AML-193 (cell line): ENCODE results near the gene MDH2.
"Not testable (repeated sequence)": the region's sequence is repeated elsewhere in the genome, so short reads cannot be mapped to it uniquely, and the experiment has no call there.

Source experiments
- DNase-seq, 2 experiments: peaks; one replicate each; lab custom pipeline; 2025; lab: John Stamatoyannopoulos, UW

MDH2 gene

DNA sequence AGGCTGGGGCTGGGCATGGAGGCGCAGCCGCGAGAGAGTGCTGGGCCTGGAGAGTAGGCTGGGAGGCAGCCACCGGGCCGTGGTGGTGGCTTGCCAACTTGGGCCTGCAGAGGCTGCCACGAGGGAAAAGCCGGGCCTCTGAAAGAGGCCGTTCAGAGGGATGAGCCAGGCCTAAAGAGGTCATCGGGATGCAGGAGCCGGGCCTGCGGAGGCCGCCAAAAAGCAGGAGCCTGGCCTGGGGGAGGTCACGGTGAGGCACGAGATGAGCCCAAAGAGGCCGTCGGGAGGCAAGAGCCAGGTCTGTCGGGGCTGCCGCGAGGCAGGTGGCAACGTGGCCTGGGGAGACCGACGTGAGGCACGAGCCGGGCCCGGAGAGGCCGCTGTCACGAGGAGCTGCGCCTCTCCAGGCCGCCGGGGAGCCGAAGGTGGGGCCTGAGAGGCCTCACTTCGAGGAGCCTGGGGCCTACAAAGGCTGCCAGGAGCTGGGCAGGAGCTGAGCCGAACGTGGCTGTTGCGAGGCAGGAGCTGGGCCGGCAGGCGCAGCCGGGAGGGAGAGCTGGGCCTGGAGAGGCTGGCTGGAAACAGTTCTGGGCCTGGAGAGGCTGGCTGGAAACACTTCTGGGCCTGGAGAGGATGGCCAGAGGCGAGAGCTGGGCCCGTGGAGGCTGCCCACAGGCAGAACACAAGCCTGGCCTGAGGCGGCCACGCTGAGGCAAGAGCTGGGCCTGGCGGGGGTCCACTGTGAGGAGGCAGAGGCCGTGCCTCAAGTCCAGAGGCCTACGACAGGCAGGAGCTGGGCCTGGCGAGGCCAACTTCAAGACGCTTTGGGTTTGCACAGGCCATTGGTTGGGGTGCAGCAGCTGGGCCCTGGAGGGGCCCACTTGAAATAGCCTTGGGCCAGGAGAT lies 24.6 kb downstream of the MDH2 start:
- DNase-seq = no peak

DNA sequence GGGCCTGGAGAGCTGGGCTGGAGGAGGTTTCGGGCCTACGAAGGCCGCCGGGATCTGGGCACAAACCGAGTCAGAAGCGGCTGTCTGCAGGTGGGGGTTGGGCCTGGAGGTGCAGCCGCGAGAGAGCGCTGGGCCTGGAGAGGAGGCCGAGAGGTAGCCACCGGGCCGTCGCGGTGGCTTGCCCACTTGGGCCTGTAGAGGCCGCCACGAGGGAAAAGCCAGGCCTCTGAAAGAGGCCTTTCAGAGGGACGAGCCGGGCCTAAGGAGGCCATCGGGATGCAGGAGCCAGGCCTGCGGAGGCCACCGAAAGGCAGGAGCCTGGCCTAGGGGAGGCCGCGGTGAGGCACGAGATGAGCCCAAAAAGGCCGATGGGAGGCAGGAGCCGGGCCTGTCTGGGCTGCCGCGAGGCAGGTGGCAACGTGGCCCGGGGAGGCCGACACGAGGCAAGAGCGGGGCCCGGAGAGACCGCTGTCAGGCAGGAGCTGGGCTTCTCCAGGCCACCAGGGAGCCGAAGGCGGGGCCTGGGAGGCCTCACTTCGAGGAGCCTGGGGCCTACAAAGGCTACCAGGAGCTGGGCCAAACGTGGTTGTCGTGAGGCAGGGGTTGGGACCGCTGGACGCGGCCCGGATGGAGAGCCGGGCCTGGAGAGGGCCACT lies 25.6 kb downstream of the MDH2 start:
- DNase-seq = no peak

DNA sequence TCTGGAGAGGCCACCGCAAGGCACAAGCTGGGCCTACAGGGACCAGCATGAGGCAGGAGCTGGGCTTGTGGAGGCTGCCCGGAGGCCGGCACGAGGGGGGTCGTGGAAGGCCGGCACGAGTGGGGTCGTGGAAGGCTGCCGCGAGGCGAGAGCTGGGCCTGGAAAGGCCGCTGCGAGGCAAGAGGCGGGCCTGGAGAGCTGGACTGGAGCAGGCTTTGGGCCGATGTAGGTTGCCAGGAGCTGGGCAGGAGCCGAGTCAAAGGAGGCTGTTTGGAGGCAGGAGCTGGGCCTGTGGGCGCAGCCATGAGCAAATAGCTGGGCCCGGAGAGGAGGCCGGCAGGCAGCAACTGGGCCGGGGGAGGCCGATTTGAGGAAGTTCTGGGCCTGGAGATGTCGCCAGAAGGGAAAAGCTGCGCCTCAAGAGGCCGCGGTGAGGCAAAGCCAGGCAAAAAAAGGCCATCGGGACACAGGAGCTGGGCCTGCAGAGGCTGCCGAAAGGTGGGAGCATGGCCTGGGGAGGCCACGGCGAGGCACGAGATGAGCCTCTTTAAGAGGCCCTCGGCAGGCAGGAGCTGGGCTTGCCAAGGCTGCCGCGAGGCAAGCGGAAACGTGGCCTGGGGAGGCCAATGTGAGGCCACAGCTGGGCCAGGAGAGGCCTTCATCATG lies 26.5 kb downstream of the MDH2 start:
- no peak for DNase-seq

DNA sequence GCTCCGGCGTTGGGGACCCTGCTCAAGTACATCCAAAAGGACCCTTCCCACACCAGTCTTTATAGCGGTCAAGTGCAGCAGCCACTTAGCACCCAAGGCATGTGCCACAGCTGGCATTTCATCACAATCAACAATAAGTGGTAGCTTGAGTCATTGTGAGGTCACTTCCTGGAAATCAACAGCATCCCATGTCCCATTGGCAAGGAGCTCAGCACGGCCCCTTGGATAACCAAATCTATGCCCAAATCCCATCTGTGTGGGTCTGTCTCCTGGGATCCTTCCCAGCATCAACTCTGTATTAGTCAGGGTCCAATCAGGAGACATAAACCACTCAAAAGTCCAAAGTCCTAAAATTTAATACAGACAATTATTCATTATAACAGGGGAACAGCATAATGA lies 27.1 kb downstream of the MDH2 start:
- no peak for DNase-seq

DNA sequence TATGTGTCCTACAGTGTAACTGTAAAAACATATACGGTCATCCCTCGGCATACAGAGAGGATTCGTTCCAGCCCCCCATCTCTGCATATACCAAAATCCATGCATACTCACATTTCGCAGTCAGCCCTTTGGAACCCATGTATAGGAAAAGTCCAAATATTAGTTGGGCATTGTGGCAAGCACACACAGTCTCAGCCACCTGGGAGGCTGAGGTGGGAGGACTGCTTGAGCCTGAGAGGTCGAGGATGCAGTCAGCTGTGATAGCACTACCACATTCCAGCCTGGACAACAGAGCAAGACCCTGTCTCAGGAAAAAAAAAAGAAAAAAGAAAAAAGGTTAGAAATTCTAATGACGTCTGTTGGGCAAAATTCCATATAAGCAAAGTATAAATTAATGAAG lies 29.1 kb downstream of the MDH2 start:
- DNase-seq = no peak

DNA sequence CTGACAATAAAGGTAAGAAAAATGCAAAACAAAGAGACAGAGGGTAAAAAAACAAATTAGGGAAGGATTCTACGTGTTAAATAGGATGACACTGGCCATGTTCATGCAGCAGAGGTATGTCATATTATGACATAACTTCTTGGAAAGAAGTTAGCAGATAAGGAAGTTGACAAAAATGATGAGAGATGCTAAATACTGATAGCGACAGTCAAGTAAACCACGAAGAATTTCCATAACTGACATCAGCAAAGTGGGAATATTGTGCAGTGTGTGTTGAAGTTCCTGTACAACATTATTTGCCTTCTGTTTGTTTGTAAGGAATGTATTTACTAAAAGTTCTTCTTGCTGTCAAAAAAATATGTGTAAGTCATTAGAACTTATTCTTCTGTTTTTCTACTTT lies 29.5 kb downstream of the MDH2 start:
- DNase-seq = no peak

DNA sequence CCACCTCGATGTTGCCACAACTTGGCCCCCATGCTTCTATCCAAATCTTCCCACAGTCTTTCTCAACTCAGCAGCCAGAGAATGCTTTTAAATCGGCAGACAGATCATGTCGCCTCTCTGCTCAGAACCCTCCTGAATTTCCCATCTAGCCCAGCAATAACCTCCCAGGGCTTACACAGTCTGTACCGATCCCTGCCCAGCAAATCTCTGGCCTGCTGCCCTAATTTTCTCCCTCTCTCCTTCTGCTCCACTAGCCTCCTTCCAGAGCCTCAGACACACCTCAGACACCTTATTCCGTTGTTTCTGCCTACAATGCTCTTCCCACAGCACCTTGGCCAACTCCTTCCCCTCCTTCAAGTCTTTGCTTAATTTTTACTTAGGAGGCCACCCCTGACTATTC lies 32.3 kb downstream of the MDH2 start:
- DNase-seq = no peak

DNA sequence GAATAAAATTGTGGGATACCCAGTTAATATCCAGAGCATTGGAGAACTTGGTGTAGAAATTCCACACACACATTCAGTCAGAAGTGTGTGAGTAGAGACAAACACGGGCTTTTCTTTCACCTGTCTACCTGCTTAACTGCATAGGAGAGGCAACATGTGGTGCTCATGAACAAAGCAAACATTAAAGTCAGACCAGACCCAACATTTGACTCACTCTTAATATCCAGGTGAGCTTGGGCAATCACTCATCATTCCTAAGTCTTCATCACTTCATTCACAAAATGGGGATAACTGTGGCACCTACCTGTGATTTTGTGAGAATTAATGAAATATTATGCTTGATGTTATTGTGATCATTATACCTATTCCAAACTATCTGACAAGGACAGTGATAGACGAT lies 36.2 kb downstream of the MDH2 start:
- not testable (repeated sequence) for DNase-seq

DNA sequence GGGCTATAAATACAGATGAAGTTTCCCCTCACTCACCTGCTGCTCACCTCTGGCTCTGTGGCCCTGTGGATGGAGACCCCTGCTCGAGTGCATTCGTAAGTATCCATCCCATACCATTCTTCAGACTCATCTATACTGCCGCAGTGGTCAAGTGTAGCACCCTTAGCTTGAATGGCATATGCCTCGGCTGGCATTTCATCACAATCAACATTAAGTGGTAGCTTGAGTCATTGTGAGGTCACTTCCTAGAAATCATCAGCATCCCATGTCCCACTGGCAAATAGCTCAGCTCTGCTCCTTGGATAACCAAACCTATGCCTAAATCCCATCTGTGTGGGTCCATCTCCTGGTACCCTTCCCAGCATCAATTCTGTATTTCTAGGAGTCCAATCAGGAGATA lies 38.2 kb downstream of the MDH2 start:
- no peak for DNase-seq

DNA sequence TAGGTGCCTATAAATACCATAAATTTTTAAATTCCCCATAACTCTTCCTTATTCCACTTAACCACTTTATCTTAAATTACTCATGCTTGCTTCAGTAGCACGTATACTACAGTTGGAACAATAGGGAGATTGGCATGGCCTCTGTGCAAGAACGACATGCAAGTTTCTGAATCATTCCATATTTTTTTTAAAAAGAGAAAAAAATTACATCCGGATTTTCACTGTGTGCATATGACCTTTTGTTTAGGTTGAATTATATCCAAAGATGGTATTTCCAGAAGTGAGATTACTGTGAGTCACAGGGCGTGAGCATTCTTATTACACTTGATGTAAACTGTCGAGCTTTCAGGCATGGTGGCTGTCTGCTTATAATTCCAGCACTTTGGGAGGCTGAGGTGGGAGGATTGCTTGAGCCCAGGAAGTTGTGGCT lies 39.5 kb downstream of the MDH2 start:
- DNase-seq = not testable (repeated sequence)

DNA sequence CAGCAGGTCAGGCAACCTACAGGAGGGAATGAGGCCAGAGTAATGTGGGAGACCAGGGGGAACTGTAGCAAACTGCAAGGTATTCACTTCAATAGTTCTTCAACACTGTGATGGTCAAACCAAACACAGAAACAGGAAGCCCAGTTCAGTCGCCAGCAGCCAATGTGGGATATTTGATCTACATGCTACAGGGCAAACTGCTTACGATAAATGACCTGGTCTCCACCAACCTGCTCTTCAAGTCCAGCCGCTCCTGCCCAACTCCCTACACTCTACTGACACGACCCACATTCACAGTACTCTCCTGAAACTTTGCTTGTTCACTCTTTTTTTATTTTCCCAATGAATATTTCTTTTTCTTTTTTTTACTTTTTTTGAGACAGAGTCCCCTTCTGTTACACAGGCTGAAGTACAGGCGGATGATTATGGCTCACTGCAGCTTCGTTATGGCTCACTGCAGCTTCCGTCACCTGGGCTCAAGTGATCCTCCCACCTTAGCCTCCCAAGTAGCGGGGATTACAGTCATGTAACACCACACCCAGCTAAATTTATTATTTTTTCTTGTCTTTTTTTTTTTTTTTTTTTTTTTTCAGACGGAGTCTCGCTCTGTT lies 42.1 kb downstream of the MDH2 start:
- DNase-seq = no peak

DNA sequence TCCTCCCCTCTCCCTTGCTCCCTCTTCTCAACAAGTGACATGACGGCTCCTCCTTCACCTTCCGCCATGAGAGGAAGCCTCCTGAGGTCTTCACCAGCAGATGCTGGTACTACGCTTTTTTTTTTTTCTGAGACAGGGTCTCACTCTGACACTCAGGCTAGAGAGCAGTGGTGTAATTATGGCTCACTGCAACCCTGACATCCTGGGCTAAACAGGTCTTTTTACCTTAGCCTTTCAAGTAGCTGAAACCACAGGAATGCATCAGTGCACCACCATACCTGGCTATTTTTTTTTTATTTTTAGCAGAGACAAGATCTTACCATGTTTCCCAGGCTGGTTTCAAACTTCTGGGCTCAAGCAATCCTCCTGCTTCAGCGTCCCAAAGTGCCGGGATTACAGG lies 43.6 kb downstream of the MDH2 start:
- no peak for DNase-seq

DNA sequence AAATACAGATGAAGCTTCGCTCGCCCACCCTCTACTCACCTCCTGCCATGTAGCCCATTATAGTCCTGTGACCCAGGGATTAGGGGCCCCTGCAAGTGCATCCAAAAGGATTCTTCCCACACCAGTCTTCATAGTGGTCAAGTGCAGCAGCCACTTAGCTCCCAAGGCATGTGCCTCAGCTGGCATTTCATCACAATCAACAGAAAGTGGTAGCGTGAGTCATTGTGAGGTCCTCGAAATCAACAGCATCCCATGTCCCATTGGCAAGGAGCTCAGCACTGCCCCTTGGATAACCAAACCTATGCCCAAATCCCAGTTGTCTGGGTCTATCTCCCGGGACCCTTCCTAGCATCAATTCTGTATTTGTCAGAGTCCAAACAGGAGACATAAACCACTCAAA lies 45.6 kb downstream of the MDH2 start:
- DNase-seq = not testable (repeated sequence)

DNA sequence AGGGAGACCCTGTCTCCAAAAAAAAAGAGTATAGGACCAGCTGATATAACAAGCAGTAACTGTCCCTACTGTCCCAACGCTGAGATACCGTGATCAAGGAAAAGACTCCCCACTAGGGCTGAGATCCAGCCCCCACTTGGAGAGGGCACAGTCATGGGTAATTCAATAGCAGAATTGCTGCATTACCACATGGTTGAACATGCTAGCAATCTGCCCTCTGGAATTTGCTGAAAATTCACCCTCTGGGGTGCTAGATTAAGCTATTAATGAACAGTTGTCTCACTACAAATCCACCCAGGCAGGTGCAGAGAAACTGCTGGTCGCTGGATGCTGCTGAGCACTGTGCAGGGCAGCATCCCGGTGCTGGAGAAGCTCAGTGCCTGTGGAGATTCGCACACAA lies 46.4 kb downstream of the MDH2 start:
- not testable (repeated sequence) for DNase-seq

DNA sequence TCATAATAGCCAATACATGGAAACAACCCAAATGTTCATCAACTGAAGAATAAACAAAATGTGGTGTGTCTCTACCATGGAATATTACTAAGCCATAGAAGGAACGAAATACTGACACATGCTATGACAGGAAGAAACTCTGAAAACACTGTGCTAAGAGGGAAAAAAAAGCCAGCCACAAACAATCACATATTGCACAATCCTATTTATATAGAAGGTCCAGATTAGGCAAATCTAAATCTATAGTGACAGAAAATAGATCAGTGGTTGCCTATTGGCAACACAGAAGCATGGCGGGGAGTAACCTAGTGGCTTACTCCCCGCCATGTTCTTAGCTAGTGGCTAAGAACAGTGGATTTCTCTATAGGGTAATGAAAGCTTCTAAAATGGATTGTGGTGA lies 48.0 kb downstream of the MDH2 start:
- DNase-seq = no peak

DNA sequence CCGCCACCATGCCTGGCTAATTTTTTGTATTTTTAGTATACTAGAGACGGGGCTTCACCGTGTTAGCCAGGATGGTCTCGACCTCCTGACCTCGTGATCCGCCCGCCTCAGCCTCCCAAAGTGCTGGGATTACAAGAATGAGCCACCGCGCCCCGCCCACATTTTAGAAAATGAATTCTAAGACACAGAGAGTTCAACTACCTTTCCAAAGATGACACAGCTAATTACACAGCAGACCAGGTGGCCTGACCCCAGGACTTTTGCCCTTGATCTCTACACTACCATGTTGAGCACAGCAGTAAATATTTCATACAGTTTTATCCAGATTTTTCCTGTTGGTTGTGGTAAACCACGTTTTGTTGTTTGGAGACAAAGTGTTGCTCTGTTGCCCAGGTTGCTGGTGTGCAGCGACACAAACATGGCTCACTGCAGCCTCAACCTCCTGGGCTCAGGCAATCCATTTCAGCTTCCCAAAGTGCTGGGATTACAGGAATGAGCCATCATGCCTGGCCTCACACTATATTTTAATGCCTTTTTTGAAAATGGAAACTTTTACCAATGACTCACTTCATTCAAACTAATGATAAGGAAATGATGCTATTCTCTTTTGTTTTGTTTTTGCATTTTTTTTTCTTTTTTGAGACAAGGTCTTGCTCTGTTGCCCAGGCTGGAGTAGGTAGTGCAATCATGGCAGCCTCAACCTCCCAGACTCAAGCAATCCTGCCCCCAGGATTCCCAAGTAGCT lies 54.0 kb downstream of the MDH2 start:
- not testable (repeated sequence) for DNase-seq

DNA sequence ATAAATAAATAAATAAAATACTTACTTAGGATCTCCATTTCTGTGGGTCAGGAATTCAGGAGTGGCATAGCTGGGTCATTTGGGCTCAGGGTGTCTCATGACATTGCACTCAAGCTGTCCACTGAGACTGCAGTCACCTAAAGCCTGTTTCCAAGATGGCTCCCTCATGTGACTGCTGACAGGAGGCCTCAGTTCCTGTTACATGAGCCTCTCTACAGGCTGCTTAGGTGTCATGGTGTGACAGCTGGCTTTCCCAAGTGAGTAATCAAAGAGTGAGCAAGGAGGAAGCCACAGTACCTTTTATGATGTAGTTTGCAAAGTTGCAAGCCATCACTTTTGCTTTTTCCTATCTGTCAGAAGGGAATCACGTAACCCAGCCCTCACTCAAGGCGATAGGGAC lies 55.9 kb downstream of the MDH2 start:
- DNase-seq = not testable (repeated sequence)

DNA sequence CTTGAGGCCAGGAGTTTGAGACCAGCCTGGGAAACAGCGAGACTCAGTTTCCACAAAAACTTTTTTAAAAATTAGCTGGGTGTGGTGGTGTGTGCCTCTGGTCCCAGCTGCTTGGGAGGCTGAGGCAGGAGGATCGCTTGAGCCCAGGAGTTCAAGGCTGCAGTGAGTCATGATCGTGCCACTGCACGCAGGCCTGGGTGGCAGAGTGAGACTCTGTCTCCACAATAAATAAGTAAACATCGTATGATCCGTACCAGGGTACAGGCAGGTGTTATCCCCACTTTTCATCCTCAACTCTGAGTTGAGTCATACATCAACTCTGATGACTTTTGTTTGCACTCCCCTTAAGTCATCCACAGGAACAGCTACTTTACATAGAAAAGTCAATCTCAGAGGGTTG lies 58.2 kb downstream of the MDH2 start:
- not testable (repeated sequence) for DNase-seq

DNA sequence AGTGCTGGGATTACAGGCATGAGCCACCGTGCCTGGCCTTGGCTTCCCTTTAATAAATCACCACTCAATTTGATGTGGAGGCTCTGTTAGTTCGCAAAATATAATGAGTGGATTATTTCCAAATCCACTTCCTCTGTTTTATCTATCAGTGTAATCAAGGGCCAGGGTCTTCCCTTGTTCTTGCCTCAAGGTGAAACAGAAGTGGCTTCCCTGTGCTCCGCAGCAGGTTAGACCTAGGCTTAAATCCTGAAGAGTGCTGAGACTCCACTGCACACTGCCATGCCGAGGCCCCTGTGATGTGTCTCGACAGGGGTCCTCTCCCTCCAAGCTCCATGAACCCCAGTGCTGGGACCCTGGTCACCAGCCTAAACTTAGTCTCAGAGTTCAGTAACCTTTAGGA lies 59.0 kb downstream of the MDH2 start:
- DNase-seq = no peak

DNA sequence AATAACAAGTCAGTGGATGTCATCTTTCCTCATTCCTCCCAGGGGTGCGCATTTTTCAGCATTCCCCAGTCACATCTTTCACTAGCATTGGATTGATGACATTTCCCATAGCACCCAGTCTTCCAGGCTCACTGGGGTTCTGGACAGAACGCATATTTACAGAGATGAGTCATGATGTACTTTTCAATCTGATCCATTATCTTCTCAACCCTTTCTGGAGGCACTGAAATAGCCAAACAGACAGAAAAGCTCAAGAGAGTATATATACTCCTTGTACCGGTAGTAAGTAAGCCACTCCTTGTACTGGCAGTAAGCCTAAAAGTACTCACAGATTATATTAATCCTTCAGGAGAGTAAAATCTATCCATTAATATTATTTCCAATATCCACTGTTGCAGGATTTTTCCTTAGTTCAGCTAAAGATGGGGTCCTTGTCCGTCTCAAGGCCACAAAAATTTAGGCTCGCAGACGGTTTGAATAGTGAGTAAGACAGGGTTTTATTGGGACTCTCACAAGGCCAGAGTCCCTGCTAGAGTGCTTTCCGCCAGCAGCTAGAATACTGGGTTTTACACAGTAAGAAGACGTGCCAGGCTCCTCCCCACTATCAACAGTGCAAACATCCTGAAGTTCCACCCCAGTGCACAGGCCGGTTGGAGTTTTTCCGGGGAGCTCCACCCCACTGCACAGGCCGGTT lies 60.8 kb downstream of the MDH2 start:
- no peak for DNase-seq

DNA sequence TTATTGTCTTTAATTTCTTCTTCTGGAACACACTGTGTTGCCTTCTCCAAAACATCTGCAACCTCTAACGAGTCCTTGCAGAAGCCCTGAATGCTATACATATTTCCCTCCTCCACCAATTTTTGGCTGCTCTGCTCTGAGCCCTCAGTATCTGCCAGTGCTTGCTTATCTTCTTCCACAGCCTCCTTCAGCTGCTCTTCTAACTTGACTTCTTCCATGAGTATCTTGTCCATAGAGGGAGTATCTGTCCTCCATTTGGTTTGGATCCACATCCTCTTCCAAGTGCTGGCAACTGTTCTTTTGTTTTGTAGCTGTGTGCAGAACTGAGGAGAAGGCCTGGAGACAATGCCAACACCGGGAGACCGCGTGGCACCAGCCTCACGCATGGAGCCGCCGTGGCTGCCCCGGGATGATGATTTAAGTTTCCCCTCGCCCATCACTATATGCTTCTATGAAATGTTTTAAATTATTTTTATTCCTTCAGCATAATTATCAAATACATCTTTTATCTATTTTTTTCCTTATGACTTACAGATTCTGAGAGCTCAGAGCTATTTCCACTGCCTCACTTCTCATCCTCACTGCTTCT lies 65.2 kb downstream of the MDH2 start:
- DNase-seq = not testable (repeated sequence)
